Stimulated activated CD4-positive, alpha-beta T cell treated with anti-CD3 and anti-CD28 coated beads, Interleukin-2, amount 100 ng/mL, for 4 hours (primary cell): ENCODE results near the gene YJEFN3.
A peak's percentile ranks its signal among the peaks of the same experiment; 100 is the strongest.

ENCODE experiments used
- DNase-seq: peaks from one replicate; pipeline ENCODE4 v3.0.0-alpha.2; 2020; ENCODE audit warnings: low read depth

Gene YJEFN3

GRCh38 chr19:19554074-19555023 is 25.6 kb downstream of the YJEFN3 start:
- peak; percentile 41 for DNase-seq

DNA sequence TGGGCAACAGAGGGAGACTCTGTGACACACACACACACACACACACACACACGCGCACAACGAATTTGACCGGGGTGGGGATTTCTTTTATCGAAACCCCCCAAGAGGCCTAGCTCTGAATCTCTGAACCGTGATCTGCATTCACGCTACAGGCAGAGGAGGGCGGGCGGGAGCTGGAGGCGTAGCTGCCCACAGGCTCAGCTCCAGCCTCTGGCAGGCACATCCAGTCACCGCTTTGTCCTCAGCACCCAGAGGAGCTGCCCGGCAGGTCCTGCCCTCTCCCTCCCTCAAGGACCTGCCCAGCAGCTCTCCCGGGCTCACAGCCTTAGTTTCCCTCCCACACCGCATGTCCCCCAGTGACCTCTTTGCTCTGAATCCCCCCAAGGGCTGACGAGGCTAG is 29.3 kb downstream of the YJEFN3 start:
- DNase-seq: no peak

GRCh38 chr19:19558636-19559035 is 29.9 kb downstream of the YJEFN3 start:
- no peak for DNase-seq

DNA sequence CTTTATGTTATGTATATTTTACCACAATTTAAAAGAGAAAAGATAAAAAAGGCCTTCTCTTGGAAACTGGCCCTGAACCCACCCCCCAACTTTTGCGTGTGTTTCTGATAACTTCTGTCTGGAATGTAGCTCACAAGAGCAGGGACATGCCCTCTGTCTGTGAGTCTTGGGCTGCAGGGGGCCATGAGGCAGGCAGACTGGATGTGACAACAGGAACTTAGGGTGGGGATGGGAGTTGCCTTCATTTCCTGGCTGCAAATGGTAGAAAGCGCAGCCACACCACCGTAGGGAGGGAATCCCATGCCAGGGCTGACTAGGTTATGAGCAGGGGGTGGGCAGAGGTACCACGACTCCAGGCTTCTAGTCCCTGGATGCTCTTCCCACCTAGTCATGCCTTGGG is 31.2 kb downstream of the YJEFN3 start:
- no peak for DNase-seq

DNA sequence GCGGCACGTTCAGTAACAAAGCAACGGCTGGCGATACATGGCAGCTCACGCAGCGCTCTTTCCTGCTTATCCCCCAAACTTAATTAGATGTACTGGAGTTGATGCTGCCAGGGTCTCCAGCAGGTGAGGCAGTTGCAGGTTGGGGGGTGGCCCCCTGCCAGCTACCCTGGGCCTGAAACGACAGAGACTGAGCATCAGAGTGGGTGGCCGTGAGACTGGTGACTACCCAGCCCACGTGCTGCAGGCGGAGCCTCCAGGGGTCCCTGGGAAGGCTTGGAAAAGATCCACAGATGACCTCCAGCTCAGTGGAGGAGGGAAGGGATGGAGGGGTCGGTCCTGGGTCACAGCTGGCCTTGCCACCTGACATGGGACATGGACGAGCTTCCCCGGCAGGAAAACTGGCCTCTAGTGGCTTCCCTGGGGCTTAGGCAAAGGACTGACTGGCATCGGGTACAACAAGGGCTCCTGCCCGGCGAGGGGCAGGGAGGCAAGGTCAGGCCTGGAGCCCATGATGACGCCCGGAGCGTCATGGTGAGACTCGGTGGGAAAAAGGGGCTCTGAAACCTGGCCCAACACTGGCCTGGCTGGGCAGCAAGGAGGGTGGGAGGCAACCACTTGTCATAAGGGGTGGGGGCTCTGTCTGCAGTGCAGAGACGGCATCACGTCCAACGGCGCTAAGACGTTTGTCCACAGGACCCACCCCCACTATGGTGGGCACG is 33.4 kb downstream of the YJEFN3 start:
- no peak for DNase-seq

DNA sequence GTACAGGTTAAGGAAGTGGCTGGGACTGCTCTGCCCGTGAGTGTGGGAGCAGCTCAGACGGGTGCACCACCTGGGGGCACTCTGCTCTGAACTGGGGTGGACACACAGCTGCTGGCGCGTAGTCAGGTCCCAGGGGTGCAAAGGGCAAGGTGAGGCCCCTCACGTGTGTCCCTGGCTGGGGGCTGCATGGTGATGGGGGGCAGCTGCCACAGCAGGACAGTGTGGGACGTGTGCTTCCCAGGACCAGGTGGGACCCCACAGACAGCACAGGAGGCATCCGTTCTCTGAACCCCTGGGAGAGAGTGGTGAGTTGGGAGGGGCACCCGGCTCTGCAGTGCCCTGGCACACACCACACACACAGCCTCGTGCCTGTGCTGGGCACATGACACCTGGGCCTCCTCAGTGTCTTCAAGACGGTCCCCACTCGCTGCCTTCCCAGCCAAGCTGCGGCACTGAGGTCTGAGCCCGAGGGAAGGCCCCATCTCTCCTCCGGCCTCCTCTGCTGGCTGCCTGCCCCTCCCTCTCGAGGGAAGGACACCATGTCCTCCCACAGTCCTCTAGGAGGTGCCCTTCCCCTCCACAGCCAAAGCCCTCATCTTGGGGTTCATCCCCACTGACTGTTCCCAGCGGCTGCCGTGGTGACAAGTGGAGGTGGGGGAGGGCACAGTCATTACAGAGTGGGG is 34.1 kb downstream of the YJEFN3 start:
- peak; percentile 37 for DNase-seq

GRCh38 chr19:19563348-19563848 is 34.7 kb downstream of the YJEFN3 start:
- no peak for DNase-seq

DNA sequence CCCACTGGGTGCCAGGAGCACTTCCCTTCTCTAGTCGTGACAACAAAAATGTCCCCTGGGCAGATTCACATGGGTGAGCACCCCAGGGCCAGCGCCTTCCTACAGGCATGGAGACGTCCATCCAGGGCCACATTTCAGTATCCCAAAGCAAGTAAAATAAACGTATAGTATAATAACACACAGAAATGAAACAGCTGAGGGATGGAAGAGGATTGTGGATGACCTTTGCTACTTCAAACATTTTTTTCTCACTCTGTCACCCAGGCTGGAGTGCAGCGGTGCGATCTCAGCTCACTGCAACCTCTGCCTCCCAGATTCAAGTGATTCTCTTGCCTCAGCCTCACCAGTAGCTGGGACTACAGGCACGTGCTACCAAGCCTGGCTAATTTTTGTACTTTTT is 37.6 kb downstream of the YJEFN3 start:
- DNase-seq: no peak

DNA sequence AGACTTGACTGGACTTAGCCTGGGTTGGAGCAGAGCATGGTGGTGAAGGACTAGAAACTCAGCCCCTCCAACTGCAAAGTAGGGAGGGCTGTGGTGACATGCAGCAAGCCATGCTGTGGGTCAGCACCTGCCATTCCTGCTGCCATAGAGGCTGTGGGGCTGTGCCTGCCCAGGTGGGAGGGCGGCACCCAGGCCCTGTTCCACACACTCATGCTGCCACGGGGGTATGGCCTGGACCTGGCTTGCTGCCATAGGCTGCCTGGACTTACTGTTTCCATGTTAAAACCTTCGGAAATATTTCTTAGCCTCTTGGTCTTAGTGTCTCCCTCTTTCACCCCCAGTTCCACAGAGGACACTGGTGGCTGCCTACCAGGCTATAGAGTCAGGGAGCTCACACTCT is 38.7 kb downstream of the YJEFN3 start:
- DNase-seq: no peak

DNA sequence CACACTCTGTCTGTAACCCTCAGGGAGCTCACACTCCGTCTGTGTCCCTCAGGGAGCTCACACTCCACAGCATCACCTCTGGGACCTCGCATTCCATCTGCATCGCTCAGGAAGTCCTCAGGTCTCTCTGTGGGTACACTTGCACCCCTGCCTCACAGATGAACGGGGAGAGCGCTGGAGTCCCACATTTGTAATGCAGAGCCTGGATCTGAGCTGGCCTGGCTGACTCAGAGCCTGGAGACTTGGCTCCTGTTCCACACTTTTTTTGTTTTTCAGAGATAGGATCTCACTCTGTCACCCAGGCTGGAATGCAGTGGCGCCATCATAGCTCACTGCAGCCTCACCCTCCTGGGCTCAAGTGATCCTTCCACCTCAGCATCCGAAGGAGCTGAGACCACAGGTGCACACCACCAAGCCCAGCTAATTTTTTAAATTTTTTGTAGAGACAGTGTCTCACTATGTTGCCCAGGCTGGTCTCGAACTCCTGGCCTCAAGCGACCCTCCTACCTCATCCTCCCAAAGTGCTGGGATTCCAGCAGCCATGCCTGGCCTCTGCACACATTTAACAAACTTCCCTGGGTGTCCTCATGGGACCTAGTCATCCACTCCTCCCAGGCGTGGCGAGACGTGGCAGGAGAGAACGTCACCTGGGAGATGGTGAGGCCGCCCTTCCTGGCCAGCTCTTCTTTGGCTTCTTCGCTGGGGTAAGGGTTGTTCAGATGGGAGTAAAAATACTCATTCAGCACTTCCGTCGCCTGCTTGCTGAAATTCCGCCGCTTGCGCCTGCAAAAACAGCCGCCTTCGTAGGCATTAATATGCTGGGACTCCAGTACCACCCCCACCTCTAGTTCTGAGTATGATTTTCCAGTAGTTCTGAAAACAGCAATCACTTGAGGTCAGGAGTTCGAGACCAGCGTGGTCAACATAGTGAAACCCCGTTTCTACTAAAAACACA is 40.4 kb downstream of the YJEFN3 start:
- DNase-seq: no peak

GRCh38 chr19:19570571-19570970 is 41.9 kb downstream of the YJEFN3 start:
- DNase-seq: no peak

- no peak for DNase-seq
Measured at GRCh38 chr19:19571071-19571786, 42.5 kb downstream of the YJEFN3 start.

DNA sequence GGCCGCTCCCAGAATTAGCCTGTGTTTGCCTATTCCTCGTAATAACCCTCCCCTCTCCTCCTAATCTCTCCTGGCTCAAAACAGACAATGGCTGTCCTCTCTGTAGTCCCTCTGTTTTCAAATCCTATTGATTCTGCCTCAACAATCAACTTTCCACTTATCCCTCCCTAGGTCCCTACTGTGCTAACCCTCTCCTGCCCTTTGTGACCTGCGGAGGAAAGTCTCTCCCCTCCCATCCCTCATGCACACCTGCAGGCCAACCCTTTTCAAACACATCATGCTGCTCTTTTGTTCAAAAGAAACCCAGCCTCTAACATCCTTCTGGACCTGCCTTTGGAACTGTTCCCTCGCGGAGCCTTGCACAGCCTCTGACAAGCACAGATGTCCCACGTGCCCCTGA is 46.7 kb downstream of the YJEFN3 start:
- DNase-seq: no peak

- DNase-seq: no peak
Measured at GRCh38 chr19:19578252-19578651, 49.5 kb downstream of the YJEFN3 start.

DNA sequence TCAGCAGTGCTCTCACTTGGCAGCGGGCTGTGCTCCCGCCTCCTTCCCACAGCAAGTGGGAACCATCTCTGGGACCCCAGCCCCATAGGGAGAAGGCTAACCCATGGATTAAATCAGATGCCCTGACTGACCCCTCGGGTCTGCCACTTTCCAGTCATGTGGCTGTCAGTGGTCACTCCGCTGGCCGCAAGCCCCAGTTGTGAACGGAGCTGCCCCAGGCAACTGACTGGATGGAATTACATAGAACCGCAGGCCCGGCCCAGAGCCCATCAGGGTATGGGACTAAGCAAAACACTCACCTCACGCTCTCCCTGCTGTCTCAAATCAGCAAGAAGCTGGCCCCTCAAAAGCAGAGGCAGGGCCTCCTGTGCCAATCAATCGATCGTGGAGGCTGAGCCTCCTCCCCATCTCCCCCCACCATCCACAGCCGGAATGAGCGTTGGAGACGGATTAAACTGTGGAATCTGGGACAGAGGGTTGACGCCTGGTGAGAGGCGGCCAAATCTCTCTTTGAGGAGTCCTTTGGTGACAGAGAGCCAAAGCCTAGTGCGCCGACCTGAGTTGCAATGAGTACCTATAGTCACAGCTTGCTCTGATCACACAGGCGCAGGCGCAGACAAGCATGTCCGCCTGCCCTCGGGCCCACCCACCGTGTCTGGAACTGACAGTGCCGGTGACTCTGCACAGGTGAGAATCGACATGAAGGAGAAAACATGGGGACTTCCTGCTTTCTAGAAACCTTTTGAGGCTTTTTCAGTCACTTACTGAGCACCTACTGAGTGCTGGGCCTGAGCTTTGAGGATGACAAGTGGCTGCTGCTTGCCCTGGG is 51.0 kb downstream of the YJEFN3 start:
- DNase-seq: no peak

GRCh38 chr19:19580418-19580817 is 51.7 kb downstream of the YJEFN3 start:
- no peak for DNase-seq

GRCh38 chr19:19581391-19581790 is 52.7 kb downstream of the YJEFN3 start:
- no peak for DNase-seq

DNA sequence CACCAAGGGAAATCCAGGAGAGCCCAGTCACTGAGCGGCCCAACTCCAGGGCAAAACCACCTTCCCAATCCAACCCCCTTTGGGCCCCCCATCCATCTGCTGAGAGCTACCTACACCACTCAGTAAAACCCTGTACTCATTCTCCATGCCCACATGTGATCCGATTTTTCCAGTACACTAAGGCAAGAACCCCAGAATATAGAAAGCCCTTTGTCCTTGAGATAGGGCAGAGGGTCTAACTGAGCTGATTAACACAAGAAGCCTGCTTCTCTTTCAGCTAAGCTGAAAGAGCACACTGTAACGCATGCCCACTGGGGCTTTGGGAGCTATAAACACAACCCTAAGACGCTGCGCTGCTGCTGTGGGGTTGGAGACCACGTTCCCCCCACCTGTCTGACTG is 53.8 kb downstream of the YJEFN3 start:
- DNase-seq: no peak

- no peak for DNase-seq
Measured at GRCh38 chr19:19584356-19584755, 55.6 kb downstream of the YJEFN3 start.
